Measurements from ENCODE around the gene COX4I2. TPM values are rescaled to one million over a fixed set of nuclear protein-coding genes. Genes with fewer than 3 reads are reported as not detected.

The COX4I2 gene
- total and polyA plus RNA-seq, 3 experiments from 2014 or later: not detected

DNA sequence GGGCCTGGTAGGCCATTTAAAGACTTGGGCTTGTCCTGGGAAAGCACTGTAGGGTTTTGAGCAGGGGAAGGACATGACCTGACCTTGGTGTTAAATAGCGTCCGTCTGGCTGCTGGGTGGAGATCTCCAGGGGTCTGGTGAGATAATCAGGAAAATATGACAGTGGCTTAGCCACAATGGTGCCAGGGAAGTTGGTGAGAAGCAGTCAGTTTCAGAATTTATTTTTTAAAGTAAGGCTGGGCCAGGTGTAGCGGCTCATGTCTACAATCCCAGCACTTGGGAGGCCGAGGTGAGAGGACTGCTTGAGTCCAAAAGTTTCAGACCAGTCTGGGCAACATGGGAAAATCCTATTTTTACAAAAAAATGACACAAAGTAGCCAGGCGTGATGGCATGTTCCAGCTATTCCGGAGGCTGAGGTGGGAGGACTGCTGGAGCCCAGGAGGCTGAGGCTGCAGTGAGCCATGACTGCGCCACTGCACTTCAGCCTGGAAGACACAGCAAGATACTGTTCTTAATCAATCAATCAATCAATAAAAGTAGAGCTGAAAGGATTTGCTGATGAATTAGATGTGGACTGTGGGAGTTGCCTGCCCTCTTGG is 43.5 kb downstream of the COX4I2 start:
- H3K4me3 Mint-ChIP-seq: peak overlapping the region in 3 of 7 donors; percentile 0 to 52 (median 49)
- H3K4me3 ChIP-seq (ENCODE audit: low read length): no peak overlapping the region
- H3K9me3 Mint-ChIP-seq: no peaks in the 10 kb centered on the region
- H3K4me1 Mint-ChIP-seq: peaks cover 93 to 97% (median 95%) of the 10 kb centered on the region in 3 donors
- DNase-seq: no peak
- no peaks in the 10 kb centered on the region for H3K36me3 ChIP-seq (ENCODE audit: insufficient read depth, low read length)
- ChIA-PET CTCF (interaction anchor here (4.5 kb wide), 1 partner anchor 42 kb away, joined by 29 read pairs; the partner anchor contains the start of gene BCL2L1), POLR2A (no interaction called here)
- peak overlapping the region; percentile 16 for H3K27ac ChIP-seq (ENCODE audit: low read depth, low read length)
- peaks cover 15 to 59% (median 17%) of the 10 kb centered on the region in 3 donors for H3K36me3 Mint-ChIP-seq
- H3K4me1 ChIP-seq (ENCODE audit: insufficient read depth, low read length): peaks cover 90% of the 10 kb centered on the region
- no peaks in the 10 kb centered on the region for H3K27me3 Mint-ChIP-seq
- H3K27me3 ChIP-seq (ENCODE audit: insufficient read depth, low read length, poor library complexity, severe bottlenecking): no peaks in the 10 kb centered on the region
- no peaks in the 10 kb centered on the region for H3K9me3 ChIP-seq (ENCODE audit: low read length)
- H3K27ac Mint-ChIP-seq: peak overlapping the region; percentile 72 to 96 (median 90)

DNA sequence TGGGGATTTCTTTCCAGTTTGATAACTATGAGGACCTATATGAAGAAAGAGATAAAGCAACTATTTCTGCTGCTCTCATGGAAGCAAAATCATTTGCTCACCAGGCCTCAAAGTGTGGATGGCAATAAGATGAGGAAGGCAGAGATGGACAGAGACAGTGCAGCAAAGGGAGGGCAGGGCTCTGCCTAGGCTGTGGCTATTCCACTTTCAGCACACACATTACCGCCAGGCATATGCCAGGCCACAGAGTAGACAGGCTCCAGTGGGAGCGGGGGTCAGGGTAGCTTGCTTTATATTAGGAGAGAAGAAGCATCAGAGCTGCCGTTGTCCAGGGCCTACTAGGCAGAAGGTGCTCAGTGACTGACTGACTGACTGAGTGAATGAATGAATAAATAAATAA is 44.1 kb downstream of the COX4I2 start:
- H3K27ac ChIP-seq (ENCODE audit: low read depth, low read length): peak overlapping the region; percentile 16
- H3K4me3 Mint-ChIP-seq: peak overlapping the region in 2 of 7 donors; percentile 0 to 49
- CTCF ChIA-PET: interaction anchor here (4.5 kb wide), 1 partner anchor 42 kb away, joined by 29 read pairs; the partner anchor contains the start of gene BCL2L1

DNA sequence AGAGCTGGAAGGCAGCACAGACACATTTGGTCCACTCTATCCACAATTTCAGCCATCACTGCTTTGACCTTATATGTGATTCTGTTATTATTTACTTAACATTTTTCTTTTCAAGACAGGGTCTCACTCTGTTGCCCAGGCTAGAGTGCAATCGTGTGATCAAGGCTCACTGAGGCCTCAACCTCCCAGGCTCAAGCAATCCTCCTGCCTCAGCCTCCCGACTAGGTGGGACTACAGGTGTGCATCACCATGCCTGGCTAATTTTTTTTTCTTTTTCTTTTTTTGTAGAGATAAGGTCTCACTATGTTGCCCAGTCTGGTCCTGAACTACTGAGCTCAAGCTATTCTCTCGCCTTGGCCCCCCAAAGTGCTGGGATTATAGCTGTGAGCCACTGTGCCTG is 44.6 kb downstream of the COX4I2 start:
- CTCF ChIA-PET: interaction anchor here (0.9 to 4.5 kb wide), 2 partner anchors 39 to 41 kb away, joined by 3 to 29 read pairs; partner anchors contain the start of gene BCL2L1
- H3K9me3 ChIP-seq (ENCODE audit: low read length): no peaks in the 10 kb centered on the region
- Mint-ChIP-seq H3K27ac (peak overlapping the region; percentile 41 to 96 (median 87)), H3K4me1 (peaks cover 92 to 97% (median 94%) of the 10 kb centered on the region in 3 donors), H3K9me3 (no peaks in the 10 kb centered on the region), H3K36me3 (peaks cover 15 to 70% (median 23%) of the 10 kb centered on the region in 3 donors), H3K27me3 (no peaks in the 10 kb centered on the region), H3K4me3 (no peak overlapping the region)
- DNase-seq: no peak
- H3K36me3 ChIP-seq (ENCODE audit: insufficient read depth, low read length): peaks cover 4% of the 10 kb centered on the region
- no peak overlapping the region for H3K27ac ChIP-seq (ENCODE audit: low read depth, low read length)
- H3K4me1 ChIP-seq (ENCODE audit: insufficient read depth, low read length): peaks cover 92% of the 10 kb centered on the region
- no peak overlapping the region for H3K4me3 ChIP-seq (ENCODE audit: low read length)
- POLR2A ChIA-PET: no interaction called here
- H3K27me3 ChIP-seq (ENCODE audit: insufficient read depth, low read length, poor library complexity, severe bottlenecking): no peaks in the 10 kb centered on the region

More for the DNA sequence above, 44.1 kb downstream of the COX4I2 start:
- Mint-ChIP-seq H3K27ac (peak overlapping the region; percentile 72 to 96 (median 90)), H3K27me3 (no peaks in the 10 kb centered on the region), H3K36me3 (peaks cover 15 to 65% (median 18%) of the 10 kb centered on the region in 3 donors), H3K9me3 (no peaks in the 10 kb centered on the region), H3K4me1 (peaks cover 93 to 97% (median 95%) of the 10 kb centered on the region in 3 donors)
- peaks cover under 1% of the 10 kb centered on the region for H3K36me3 ChIP-seq (ENCODE audit: insufficient read depth, low read length)
- H3K4me1 ChIP-seq (ENCODE audit: insufficient read depth, low read length): peaks cover 90% of the 10 kb centered on the region
- DNase-seq: no peak
- H3K4me3 ChIP-seq (ENCODE audit: low read length): no peak overlapping the region
- POLR2A ChIA-PET: no interaction called here
- H3K27me3 ChIP-seq (ENCODE audit: insufficient read depth, low read length, poor library complexity, severe bottlenecking): no peaks in the 10 kb centered on the region
- H3K9me3 ChIP-seq (ENCODE audit: low read length): no peaks in the 10 kb centered on the region

DNA sequence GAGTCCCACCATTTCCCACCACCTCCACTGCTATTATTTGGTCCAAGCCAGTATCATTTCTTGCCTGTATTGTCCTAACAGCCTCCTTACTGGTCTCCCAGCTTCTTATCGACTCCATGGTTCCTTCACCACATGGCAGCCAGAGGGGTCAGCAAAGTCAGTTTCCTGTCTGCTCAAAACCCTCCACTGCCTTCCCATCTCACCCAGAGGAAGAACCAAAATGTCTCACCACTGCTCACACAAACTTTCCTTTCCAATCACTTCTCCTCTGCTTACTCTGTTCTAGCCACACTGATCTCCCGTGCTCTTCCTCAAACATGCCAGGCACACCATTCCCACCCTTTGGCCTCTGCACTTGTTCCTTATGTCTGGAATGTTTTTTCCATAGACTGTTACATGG is 45.2 kb downstream of the COX4I2 start:
- no peaks in the 10 kb centered on the region for H3K27me3 ChIP-seq (ENCODE audit: insufficient read depth, low read length, poor library complexity, severe bottlenecking)
- no peak for DNase-seq
- Mint-ChIP-seq H3K4me1 (peaks cover 86 to 96% (median 91%) of the 10 kb centered on the region in 3 donors), H3K4me3 (peak overlapping the region in 2 of 7 donors; percentile 14 to 26), H3K36me3 (peaks cover 15 to 71% (median 23%) of the 10 kb centered on the region in 3 donors), H3K27me3 (no peaks in the 10 kb centered on the region), H3K27ac (peak overlapping the region; percentile 22 to 96 (median 86)), H3K9me3 (no peaks in the 10 kb centered on the region)
- no peaks in the 10 kb centered on the region for H3K9me3 ChIP-seq (ENCODE audit: low read length)
- peaks cover 87% of the 10 kb centered on the region for H3K4me1 ChIP-seq (ENCODE audit: insufficient read depth, low read length)
- H3K36me3 ChIP-seq (ENCODE audit: insufficient read depth, low read length): peaks cover 4% of the 10 kb centered on the region
- POLR2A ChIA-PET: interaction anchor here (0.8 kb wide), 1 partner anchor 38 kb away, joined by 3 read pairs; no protein-coding TSS in a partner anchor
- CTCF ChIA-PET: interaction anchor here (0.9 to 4.5 kb wide), 2 partner anchors 39 to 40 kb away, joined by 3 to 29 read pairs; partner anchors contain the start of gene BCL2L1
- H3K4me3 ChIP-seq (ENCODE audit: low read length): no peak overlapping the region
- H3K27ac ChIP-seq (ENCODE audit: low read depth, low read length): no peak overlapping the region

DNA sequence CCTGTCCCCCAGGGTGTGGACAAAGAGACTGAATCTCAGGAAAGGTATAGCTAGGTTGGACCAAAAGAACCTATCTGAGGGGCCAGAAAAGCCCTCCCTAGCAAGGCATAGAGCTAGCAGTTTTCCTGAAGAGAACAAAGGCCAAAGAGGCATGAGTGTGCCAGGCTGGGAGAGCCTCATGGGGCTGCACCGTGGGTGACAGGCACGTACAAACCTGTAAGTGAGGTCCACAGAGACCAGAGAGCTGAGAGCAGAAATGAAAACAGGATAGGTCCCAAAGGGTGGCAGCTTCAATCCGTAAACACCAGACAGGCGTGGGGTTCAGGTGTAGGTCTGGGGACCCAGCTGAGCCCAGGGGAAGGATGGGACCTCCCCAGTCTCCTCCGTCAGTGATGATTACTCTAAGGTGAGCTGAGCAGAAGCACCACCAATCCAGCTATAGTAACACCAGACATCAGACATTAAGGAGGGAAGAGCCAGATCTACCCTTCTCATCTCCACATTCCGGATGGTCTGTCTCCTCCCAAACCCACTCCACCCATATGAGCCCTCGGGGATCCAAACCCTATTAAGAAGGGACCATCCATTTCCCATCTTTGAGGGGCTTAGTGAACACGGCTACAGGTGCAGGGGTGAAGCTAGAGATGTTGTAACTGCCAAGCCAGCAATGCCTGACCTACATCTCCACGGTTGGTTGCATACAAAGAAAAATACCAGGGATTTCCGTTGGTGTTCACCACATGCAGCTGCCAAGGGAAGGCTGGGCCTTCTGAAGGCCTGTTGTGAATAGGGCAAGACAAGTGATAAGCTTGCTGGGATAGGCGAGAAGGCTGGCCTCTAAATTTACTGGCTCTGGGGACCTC is 46.7 kb downstream of the COX4I2 start:
- CTCF ChIA-PET: interaction anchor here (0.6 to 4.5 kb wide), 7 partner anchors 9 to 71 kb away, joined by 3 to 29 read pairs (median 4); partner anchors contain the start of gene BCL2L1
- peak overlapping the region; percentile 80 to 98 (median 94) for H3K27ac Mint-ChIP-seq
- H3K4me3 ChIP-seq (ENCODE audit: low read length): no peak overlapping the region
- peak overlapping the region in 6 of 7 donors; percentile 41 to 74 (median 68) for H3K4me3 Mint-ChIP-seq
- H3K9me3 ChIP-seq (ENCODE audit: low read length): no peaks in the 10 kb centered on the region
- peaks cover 79 to 89% (median 82%) of the 10 kb centered on the region in 3 donors for H3K4me1 Mint-ChIP-seq
- POLR2A ChIA-PET: interaction anchor here (0.6 to 1.3 kb wide), 3 partner anchors 8 to 39 kb away, joined by 3 to 5 read pairs (median 4); no protein-coding TSS in a partner anchor
- peak overlapping the region; percentile 52 for H3K27ac ChIP-seq (ENCODE audit: low read depth, low read length)
- no peaks in the 10 kb centered on the region for H3K27me3 ChIP-seq (ENCODE audit: insufficient read depth, low read length, poor library complexity, severe bottlenecking)
- peak in 2 of 5 donors; percentile 40 to 49 for DNase-seq
- H3K9me3 Mint-ChIP-seq: no peaks in the 10 kb centered on the region
- H3K36me3 ChIP-seq (ENCODE audit: insufficient read depth, low read length): peaks cover 9% of the 10 kb centered on the region
- H3K27me3 Mint-ChIP-seq: no peaks in the 10 kb centered on the region
- peaks cover 10 to 67% (median 21%) of the 10 kb centered on the region in 3 donors for H3K36me3 Mint-ChIP-seq
- H3K4me1 ChIP-seq (ENCODE audit: insufficient read depth, low read length): peaks cover 77% of the 10 kb centered on the region

DNA sequence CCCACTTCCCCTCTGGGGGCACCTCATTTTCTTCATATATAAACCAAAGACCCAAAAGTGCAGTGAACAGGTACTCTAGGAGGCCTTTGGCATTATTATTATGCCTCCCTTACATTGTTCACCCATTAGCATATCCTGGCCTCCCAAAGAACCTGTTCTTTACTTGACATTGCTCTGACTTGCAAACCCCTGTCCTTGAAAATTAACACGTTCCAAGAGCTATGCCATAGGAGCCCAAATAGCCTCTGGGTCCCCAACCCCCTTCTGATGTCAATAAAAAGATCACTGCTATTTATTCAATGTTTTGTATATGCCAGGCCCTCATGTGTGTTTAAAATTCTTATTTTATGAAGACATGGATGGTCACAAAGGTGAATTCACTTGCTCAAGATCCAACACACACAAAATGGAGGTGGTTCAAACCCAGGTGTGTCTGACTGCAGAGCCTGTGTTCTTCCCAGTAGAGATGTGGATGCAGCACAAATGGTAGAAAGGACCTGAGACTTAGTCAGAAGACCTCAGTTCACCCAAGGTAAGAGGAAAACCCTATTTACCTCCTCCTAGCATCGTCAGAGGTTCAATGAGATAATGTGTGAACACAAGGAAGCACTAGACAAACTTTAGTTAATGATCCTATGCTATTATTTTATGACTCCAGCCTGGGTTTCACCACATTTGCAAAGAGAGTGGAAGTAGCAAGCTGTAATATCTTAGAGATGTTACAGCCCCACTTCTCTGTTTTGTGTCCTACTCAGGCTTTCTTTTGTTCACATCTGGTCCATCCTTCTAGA is 48.3 kb downstream of the COX4I2 start:
- POLR2A ChIA-PET: no interaction called here
- H3K36me3 Mint-ChIP-seq: peaks cover 2 to 62% (median 19%) of the 10 kb centered on the region in 3 donors
- H3K4me1 Mint-ChIP-seq: peaks cover 69 to 77% (median 71%) of the 10 kb centered on the region in 3 donors
- H3K4me3 Mint-ChIP-seq: peak overlapping the region in 2 of 7 donors; percentile 20 to 63
- no peaks in the 10 kb centered on the region for H3K9me3 Mint-ChIP-seq
- Histone ChIP-seq H3K4me3 (ENCODE audit: low read length) (no peak overlapping the region), H3K9me3 (ENCODE audit: low read length) (no peaks in the 10 kb centered on the region), H3K27me3 (ENCODE audit: insufficient read depth, low read length, poor library complexity, severe bottlenecking) (no peaks in the 10 kb centered on the region), H3K27ac (ENCODE audit: low read depth, low read length) (peak overlapping the region; percentile 6), H3K4me1 (ENCODE audit: insufficient read depth, low read length) (peaks cover 61% of the 10 kb centered on the region), H3K36me3 (ENCODE audit: insufficient read depth, low read length) (peaks cover 9% of the 10 kb centered on the region)
- H3K27me3 Mint-ChIP-seq: no peaks in the 10 kb centered on the region
- no peak for DNase-seq
- H3K27ac Mint-ChIP-seq: peak overlapping the region; percentile 61 to 98 (median 94)
- CTCF ChIA-PET: interaction anchor here (1.9 to 4.5 kb wide), 4 partner anchors 8 to 37 kb away, joined by 5 to 29 read pairs (median 16); partner anchors contain the start of gene BCL2L1

DNA sequence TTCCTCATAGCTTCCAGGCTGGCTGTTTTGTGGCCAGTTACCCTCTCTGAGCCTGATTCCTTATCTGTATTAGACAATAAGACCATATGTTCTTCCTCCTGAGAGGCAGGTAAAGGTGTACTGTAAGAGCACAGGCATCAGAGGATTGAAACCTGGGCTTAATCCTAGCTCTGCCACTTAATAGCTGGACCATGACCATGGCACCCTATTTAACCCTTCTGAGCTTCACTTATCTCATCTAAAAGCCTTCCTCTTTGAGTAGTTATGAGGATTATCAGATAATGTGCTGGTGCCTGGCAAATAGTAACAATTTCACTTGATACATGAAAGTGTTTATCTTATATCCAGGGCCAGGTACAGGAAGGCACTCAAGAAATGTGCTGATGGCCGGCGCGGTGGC is 50.1 kb downstream of the COX4I2 start:
- H3K36me3 Mint-ChIP-seq: peaks cover 0 to 66% (median 21%) of the 10 kb centered on the region in 3 donors
- POLR2A ChIA-PET: no interaction called here
- H3K4me1 ChIP-seq (ENCODE audit: insufficient read depth, low read length): peaks cover 54% of the 10 kb centered on the region

More for the DNA sequence above, 50.1 kb downstream of the COX4I2 start:
- Mint-ChIP-seq H3K9me3 (no peaks in the 10 kb centered on the region), H3K4me1 (peaks cover 65 to 78% (median 69%) of the 10 kb centered on the region in 3 donors), H3K27ac (peak overlapping the region in 5 of 8 donors; percentile 35 to 89 (median 87)), H3K27me3 (no peaks in the 10 kb centered on the region), H3K4me3 (no peak overlapping the region)
- Histone ChIP-seq H3K36me3 (ENCODE audit: insufficient read depth, low read length) (peaks cover 13% of the 10 kb centered on the region), H3K27me3 (ENCODE audit: insufficient read depth, low read length, poor library complexity, severe bottlenecking) (no peaks in the 10 kb centered on the region), H3K4me3 (ENCODE audit: low read length) (no peak overlapping the region), H3K9me3 (ENCODE audit: low read length) (no peaks in the 10 kb centered on the region), H3K27ac (ENCODE audit: low read depth, low read length) (no peak overlapping the region)
- DNase-seq: no peak
- CTCF ChIA-PET: interaction anchor here (1.9 kb wide), 1 partner anchor 36 kb away, joined by 6 read pairs; no protein-coding TSS in a partner anchor

Measured in CD8-positive, alpha-beta memory T cell (primary cell).